NCI-H1930 (cell line): ENCODE measurements around the gene CHEK2.
A peak's percentile ranks its signal among the peaks of the same experiment; 100 is the strongest.
"Not testable (repeated sequence)": the region's sequence is repeated elsewhere in the genome, so short reads cannot be mapped to it uniquely, and the experiment has no call there.

Experiments used
- DNase-seq, 2 experiments: peaks; one replicate each; lab custom pipeline; 2025; lab: John Stamatoyannopoulos, UW

CHEK2 gene

GRCh38 chr22:28741785-28742561 is at the start of gene CHEK2, which contains the start of gene HSCB:
Gene CHEK2, minus strand, starts transcription at chr22:28741820. Its CDS starts 7,099 bp downstream, at chr22:28734721.
Gene HSCB, plus strand, starts transcription at chr22:28742039. Its CDS starts 57 bp downstream, at chr22:28742096.
- DNase-seq: peak; percentile 97 to 98

DNA sequence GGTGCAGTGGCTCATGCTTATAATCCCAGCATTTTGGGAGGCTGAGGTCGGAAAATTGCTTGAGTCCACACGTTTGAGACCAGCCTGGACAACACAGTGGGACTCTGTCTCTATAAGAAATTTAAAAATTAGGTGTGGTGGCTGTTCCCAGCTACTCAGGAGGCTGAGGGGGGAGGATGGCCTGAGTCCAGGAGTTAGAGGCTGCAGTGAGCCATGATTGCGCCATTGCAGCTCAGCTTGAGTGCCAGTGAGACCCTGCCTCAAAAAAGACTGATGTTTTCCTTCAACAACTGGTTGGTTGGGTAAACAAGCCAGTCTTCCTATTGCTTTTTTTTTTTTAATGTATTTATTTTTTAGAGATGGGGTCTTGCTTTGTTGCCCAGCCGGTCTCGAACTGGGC is 49.5 kb upstream of the CHEK2 start:
- no peak for DNase-seq

DNA sequence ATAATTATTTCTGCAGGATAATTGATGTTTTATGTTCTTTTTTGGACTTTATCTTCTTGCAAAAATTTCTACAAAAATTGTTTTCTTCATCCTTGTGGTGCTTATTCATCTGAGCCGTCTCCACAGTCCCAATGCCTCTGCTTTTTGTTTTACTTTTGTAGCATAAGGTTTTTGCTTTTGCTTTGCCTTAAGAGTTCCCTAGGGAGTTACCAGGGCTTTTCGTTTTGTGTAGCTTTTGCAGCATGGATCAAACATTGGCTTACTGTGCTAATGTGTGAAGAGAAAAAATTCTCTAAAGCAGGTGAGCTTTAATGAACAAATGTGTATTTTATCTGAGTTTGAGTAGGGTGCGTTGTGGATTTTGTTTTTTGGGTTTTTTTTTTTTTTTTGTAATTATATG is 47.0 kb upstream of the CHEK2 start:
- no peak for DNase-seq

DNA sequence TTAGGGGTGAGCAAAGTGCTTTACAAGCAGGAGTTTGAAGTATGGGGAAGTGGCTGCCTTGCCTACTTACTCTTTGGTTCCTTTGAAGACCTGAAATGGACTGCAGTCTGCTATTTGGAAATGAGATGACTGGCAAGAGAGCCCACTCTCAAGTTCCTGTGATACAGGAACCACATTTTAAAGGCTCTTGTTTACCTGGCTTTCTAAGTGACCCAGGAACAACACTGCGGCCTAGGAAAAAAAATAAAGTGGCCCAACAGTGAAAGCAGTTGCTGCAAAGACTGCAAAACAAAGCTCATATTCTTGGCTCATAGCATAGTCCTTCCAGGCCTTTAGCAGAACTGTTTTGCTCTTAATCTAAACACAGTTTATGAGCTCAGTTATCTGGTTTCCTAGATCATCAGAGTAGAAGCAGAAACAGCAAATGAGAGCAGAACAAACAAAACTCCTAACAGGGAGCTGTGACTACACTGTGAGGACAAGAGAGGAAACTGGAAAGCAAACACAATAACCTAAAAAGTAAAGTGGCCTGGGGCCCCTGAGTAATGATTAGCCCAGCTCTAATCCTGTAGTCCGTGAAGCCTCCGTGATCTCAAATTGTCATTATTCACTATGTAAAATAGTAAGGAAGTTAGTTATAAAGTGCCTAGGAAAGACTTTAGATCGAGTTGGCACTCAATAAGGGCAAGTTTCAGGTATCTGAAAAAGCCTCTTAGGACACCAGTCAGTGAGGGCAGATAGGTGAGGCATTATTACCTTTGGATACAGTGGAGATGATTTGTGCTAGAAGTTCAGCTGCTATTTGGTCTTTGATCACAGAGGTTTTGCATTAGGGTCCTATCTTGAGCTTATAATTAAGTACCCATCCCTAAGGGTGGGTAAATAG is 42.4 kb upstream of the CHEK2 start:
- DNase-seq: no peak

GRCh38 chr22:28780296-28780695 is 38.7 kb upstream of the CHEK2 start:
- no peak for DNase-seq

DNA sequence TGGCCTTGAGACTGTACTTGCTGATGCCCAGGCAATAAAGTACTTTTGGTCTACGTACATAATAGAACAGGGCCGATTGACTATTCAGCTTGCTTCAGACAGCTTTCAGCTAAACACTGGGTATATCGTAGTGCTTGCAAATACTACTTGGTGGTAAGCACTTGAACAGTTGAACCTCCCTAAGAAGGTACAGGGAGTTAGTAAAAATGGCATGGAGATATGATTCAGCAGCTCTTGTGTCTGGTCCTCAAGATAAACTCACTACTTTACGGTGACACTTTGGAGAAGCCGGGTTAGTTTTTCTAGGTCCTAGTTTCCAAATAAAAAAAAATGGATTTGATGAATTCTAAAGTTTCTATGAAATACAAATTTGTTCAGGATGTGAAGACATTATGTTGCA is 38.2 kb upstream of the CHEK2 start:
- no peak for DNase-seq

DNA sequence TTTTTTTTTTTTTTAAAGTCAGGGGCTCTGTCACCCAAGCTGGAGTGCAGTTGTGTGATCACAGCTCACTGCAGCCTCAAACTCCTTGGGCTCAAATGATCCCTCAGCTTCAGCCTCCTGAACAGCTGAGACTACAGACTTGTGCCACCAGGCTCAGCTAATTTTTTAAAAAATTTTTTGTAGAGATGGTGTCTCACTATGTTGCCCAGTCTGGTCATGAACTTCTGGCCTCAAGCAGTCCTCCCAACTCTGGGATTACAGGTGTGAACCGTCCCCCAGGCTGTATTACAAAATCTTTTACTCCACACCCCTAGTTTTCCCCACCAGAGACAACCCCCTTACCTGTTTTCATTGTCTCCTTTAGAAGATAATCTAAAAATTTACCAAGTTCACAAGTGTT is 32.8 kb upstream of the CHEK2 start:
- no peak for DNase-seq

GRCh38 chr22:28773461-28773867 is 31.8 kb upstream of the CHEK2 start:
- no peak for DNase-seq

DNA sequence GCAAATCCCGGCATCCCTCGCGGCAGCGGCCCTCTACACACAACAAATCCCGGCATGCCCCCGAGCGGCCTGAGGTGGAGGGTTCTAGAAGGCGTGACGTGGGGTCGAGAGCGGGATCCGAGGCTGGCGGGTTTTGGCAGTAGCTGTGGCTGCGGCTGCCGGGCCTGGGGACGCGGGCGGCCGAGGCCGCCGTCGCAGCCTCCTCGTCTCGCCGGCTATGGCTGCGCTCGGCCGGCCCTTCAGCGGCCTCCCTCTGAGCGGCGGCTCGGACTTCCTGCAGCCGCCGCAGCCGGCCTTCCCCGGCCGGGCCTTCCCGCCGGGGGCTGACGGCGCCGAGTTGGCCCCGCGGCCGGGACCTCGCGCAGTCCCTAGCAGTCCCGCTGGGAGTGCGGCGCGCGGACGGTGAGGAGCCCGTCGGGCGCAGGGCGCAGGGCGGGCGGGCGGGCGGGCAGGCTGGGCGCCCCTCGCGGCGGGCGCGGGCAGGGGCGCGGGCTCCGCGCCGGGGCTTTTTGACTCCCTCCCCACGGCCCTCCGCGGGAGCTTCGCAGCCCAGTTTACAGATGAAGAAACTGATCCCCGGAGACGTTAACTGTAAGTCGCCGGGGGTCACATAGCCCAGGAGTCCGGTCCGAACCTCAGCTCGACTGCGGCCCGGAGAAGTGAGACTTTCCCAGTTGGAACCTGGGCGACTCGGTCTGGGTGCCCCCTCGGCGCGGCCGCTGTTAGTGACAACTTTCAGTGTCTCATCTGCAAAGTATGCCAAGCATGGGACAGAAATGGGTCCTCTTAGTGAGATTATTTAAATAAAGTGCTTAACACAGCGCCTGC is 31.2 kb upstream of the CHEK2 start, which contains the start of gene CCDC117:
CCDC117 (plus strand) TSS at position 63 of the 828 bp plus-strand sequence; CDS start at position 218, 155 bp downstream.
- DNase-seq: peak; percentile 76 to 92

GRCh38 chr22:28771195-28771791 is 29.7 kb upstream of the CHEK2 start:
- no peak for DNase-seq

GRCh38 chr22:28769394-28770085 is 27.9 kb upstream of the CHEK2 start:
- no peak for DNase-seq

GRCh38 chr22:28768701-28769393 is 27.2 kb upstream of the CHEK2 start:
- no peak for DNase-seq

DNA sequence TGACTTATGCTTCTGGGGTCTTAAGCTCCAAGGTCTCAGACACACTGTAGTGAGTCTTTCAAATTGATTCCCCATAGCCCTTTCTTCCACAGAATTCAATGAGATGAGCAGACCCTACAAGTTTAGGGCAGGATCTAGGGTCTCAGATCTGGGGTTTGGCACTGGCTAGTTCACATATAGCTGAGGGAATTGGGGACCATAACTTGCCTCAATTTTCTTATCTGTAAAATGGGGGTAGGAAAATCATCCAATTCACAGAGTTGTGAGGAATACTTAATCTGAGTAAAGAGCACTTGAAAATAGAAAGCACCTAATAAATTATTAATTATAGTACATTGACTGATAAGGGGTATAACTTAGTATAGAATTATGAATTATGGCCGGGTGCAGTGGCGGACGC is 25.0 kb upstream of the CHEK2 start:
- DNase-seq: no peak

- not testable (repeated sequence) for DNase-seq
Measured at GRCh38 chr22:28762000-28762399, 20.4 kb upstream of the CHEK2 start.

DNA sequence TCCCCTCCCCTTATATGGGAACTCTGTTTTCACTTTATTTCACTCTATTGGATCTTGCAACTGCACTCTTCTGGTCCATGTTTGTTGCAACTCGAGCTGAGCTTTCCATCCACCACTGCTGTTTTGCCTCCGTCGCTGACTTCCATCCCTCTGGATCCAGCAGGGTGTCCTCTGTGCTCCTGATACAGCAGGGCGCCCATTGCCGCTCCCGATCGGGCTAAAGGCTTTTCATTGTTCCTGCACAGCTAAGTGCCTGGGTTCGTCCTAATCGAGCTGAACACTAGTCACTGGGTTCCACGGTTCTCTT is 19.8 kb upstream of the CHEK2 start:
- DNase-seq: no peak

DNA sequence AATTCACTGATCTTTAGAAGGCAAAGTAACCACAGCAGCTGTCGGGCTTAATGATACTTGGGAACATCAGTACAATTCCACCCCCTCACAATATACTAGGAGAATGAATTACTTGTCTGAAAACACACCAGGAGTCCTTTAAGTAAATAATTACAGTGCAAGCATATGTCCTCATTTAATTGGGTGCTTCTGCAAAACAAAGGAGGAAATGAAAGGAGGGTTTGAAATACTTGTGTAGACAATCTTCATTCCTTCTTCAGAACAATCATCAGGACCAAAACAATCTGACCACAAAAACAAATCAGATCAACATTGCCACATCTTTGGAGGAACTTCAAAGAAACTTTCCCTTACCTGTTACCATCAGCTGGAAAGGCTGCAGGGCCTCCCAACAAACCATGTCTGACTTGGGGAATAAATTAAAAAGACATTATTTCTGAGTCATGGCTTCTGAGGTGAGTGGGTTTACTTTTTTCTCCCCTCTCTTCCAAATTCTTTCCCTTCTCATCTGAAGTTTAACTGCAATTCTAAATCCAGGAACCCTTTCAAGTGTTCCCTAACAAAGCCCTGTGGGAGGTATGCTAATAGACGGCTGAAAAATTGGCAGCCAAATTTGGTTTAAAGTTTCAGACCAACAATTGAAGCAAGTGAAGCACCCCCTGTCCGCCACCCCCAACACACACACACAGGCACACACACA is 18.4 kb upstream of the CHEK2 start:
- DNase-seq: peak; percentile 12 to 13

DNA sequence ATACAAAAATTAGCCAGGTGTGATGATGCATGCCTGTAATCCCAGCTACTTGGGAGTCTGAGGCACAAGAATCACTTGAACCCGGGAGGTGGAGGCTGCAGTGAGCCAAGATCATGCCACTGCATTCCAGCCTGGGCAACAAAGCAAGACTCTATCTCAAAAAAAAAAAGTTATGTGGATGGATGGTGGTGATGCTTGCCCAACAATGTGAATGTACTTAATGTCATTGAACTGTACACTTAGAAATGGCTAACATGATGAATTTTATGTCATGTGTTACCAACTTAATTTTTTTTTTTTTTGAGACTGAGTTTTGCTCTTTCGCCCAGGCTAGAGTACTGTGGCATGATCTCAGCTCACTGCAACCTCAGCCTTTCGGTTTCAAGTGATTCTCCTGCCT is 12.9 kb upstream of the CHEK2 start:
- DNase-seq: not testable (repeated sequence)

DNA sequence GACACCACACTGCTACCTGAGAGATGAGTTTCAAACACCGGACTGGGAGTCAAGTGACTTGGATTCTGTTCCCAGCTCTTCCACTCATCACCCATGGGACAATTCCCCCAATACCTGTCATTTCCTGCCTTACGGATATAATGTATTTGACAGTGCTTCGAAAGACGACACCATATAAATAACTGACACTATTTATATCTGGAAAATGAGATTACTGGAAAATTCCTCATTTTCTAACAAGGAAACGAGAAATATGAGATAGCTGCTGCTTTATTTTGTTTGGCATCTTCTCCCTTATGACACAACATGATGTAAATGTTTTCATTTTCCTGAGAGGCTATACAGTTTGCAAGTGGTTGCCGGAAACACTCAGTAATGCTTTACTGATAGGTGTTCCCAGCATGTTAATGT is 8.9 kb upstream of the CHEK2 start:
- DNase-seq: no peak

- no peak for DNase-seq
Measured at GRCh38 chr22:28743852-28744251, 2.2 kb upstream of the CHEK2 start.

- no peak for DNase-seq
Measured at GRCh38 chr22:28742562-28742962, 942 bp upstream of the CHEK2 start.
